HCT116 (cell line): ENCODE results near the gene IQGAP2.

Experiments used
- CTCF ChIP-seq, 3 experiments: fragments of 200-600 bp in 1 of 3; sonication (generic) in 1 of 3; IDR thresholded peaks in 2 of 3; conservative IDR thresholded peaks in 1 of 3; 2 replicates each; pipeline ENCODE4 v1.5.1; 2012 to 2017; ENCODE audit warnings: low read depth in 2 of 3, low read length in 2 of 3, antibody characterized with exemption in 1 of 3, borderline replicate concordance in 1 of 3, control low read depth in 1 of 3, mild to moderate bottlenecking in 1 of 3, mixed read lengths in 1 of 3, mixed run types in 1 of 3, moderate library complexity in 1 of 3; ENCODE audit not compliant: insufficient read depth in 1 of 3
- FOSL1 ChIP-seq: IDR thresholded peaks from 2 replicates; pipeline ENCODE4 v1.6.1; 2012; ENCODE audit warnings: low read depth
- MAX ChIP-seq: IDR thresholded peaks from 2 replicates; pipeline ENCODE4 v1.6.1; 2012
- REST ChIP-seq: IDR thresholded peaks from 2 replicates; pipeline ENCODE4 v1.6.1; 2012; ENCODE audit warnings: low read depth
- YY1 ChIP-seq: IDR thresholded peaks from 2 replicates; pipeline ENCODE4 v1.6.1; 2011; ENCODE audit warnings: low read length, low read depth, moderate library complexity, mild to moderate bottlenecking; ENCODE audit not compliant: insufficient replicate concordance; ENCODE audit errors: extremely low read depth
- ZNF274 ChIP-seq: fragments of 200-500 bp; sonication (Bioruptor generic); IDR thresholded peaks from 2 replicates; pipeline ENCODE4 v1.6.1; 2014; ENCODE audit warnings: mild to moderate bottlenecking, low read depth, low read length, inconsistent platforms

GRCh38 chr5:76366596-76366995 lies 36.5 kb upstream of the IQGAP2 start:
- TF ChIP-seq ZNF274 (no peak), CTCF (IDR thresholded peaks at IDR 0.05 in 2 of 3, conservative IDR thresholded peaks at IDR 0.05 in 1 of 3; ENCODE audit: borderline replicate concordance in 1 of 3, insufficient read depth in 1 of 3, low read depth in 2 of 3, low read length in 2 of 3) (no peak), FOSL1 (no peak), REST (no peak), YY1 (no peak), MAX (no peak)
